HepG2 (cell line): Measurements from ENCODE around the gene PGC. TPM values are rescaled to one million over a fixed set of nuclear protein-coding genes. Genes with fewer than 3 reads are reported as not detected.
A peak's percentile ranks its signal among the peaks of the same experiment; 100 is the strongest.

ENCODE experiments used
- ARHGAP35 ChIP-seq: sonication (generic); formaldehyde crosslinking; IDR thresholded peaks from 2 replicates; pipeline ENCODE4 v1.9.0; 2022; ENCODE audit warnings: mild to moderate bottlenecking, inconsistent platforms, moderate library complexity, missing genetic modification reagents, borderline replicate concordance
- ARNT ChIP-seq: fragments of 450-650 bp; IDR thresholded peaks from 2 replicates; pipeline ENCODE4 v1.6.1; 2017
- BCLAF1 ChIP-seq: fragments of 450-650 bp; IDR thresholded peaks from 2 replicates; pipeline ENCODE4 v1.6.1; 2017; ENCODE audit warnings: mild to moderate bottlenecking
- FIP1L1 ChIP-seq: fragments of 200-400 bp; formaldehyde crosslinking; IDR thresholded peaks from 2 replicates; pipeline ENCODE4 v1.6.1; 2018; ENCODE audit warnings: low read depth, mild to moderate bottlenecking, low read length, moderate library complexity, borderline replicate concordance; ENCODE audit not compliant: insufficient read depth
- HNF1A ChIP-seq, 2 experiments: sonication (generic) in 1 of 2; formaldehyde crosslinking in 1 of 2; IDR thresholded peaks; 2 replicates each; pipeline versions ENCODE4 v1.4.0 to v1.6.1; 2016 to 2020; ENCODE audit warnings: borderline replicate concordance in 1 of 2, low read depth in 1 of 2, mild to moderate bottlenecking in 1 of 2, missing genetic modification reagents in 1 of 2
- MAF1 ChIP-seq: sonication (generic); formaldehyde crosslinking; IDR thresholded peaks from 2 replicates; pipeline ENCODE4 v1.5.0; 2020; ENCODE audit warnings: missing genetic modification reagents, borderline replicate concordance
- MBNL3 ChIP-seq: fragments of 250-450 bp; sonication (Bioruptor Pico); conservative IDR thresholded peaks from 2 replicates; pipeline ENCODE4 v1.8.0; 2022; ENCODE audit warnings: mild to moderate bottlenecking, inconsistent platforms
- MLLT10 ChIP-seq: sonication (generic); formaldehyde crosslinking; IDR thresholded peaks from 2 replicates; pipeline ENCODE4 v1.4.0; 2020; ENCODE audit warnings: missing genetic modification reagents
- MXD1 ChIP-seq: sonication (generic); formaldehyde crosslinking; IDR thresholded peaks from 2 replicates; pipeline ENCODE4 v1.4.0; 2020; ENCODE audit warnings: mild to moderate bottlenecking, missing genetic modification reagents
- NFRKB ChIP-seq: fragments of 450-650 bp; IDR thresholded peaks from 2 replicates; pipeline ENCODE4 v1.6.1; 2017
- PHF5A ChIP-seq: IDR thresholded peaks from one replicate; pipeline ENCODE4 v1.6.1; 2018; ENCODE audit warnings: low read depth, missing genetic modification reagents; ENCODE audit not compliant: unreplicated experiment
- RNF2 ChIP-seq: fragments of 450-650 bp; conservative IDR thresholded peaks from 2 replicates; pipeline ENCODE4 v1.6.1; 2016; ENCODE audit warnings: low read depth
- SRSF4 ChIP-seq: fragments of 200-400 bp; formaldehyde crosslinking; IDR thresholded peaks from one replicate; pipeline ENCODE4 v1.6.1; 2018; ENCODE audit warnings: mild to moderate bottlenecking, low read depth, low read length, moderate library complexity; ENCODE audit not compliant: poor library complexity, severe bottlenecking
- TBX3 ChIP-seq: fragments of 450-650 bp; IDR thresholded peaks from 2 replicates; pipeline ENCODE4 v1.6.1; 2017; ENCODE audit warnings: antibody characterized with exemption, mild to moderate bottlenecking, inconsistent platforms, borderline replicate concordance
- ZNF274 ChIP-seq: sonication (generic); formaldehyde crosslinking; IDR thresholded peaks from 2 replicates; pipeline ENCODE4 v1.5.1; 2020; ENCODE audit warnings: mild to moderate bottlenecking, missing genetic modification reagents
- ZNF629 ChIP-seq: sonication (generic); formaldehyde crosslinking; conservative IDR thresholded peaks from 2 replicates; pipeline ENCODE4 v1.5.0; 2020; ENCODE audit warnings: missing genetic modification reagents
- ZNF7 ChIP-seq: IDR thresholded peaks from 2 replicates; pipeline ENCODE4 v1.6.1; 2016; ENCODE audit warnings: missing biosample characterization, missing genetic modification reagents
- ZNF713 ChIP-seq: sonication (generic); formaldehyde crosslinking; IDR thresholded peaks from 2 replicates; pipeline ENCODE4 v1.4.0; 2020; ENCODE audit warnings: mild to moderate bottlenecking, missing genetic modification reagents
- ZNF788 ChIP-seq: sonication (generic); formaldehyde crosslinking; IDR thresholded peaks from 2 replicates; pipeline ENCODE4 v1.5.0; 2020; ENCODE audit warnings: mild to moderate bottlenecking, missing genetic modification reagents, borderline replicate concordance
- ZSCAN20 ChIP-seq: sonication (generic); formaldehyde crosslinking; IDR thresholded peaks from 2 replicates; pipeline ENCODE4 v1.4.0; 2020; ENCODE audit warnings: missing genetic modification reagents, mild to moderate bottlenecking, borderline replicate concordance
- polyA plus RNA-seq, 8 experiments: library from polyadenylated mRNA; depleted of rRNA in 3 of 8; stranded (reverse) in 7 of 8; unstranded in 1 of 8; fragments of >200 nt; fragmentation: Illumina TruSeq in 4 of 8; extraction: Trizol in 4 of 8; gene quantifications; 2 replicates each; pipeline versions ENCODE4 v1.2.1 to v1.2.3, GENCODE V29; 2011 to 2016; ENCODE audit warnings: low read depth in 4 of 8, missing spikeins in 1 of 8, mixed read lengths in 1 of 8; ENCODE audit not compliant: insufficient read depth in 1 of 8
- total RNA-seq, 5 experiments: library from RNA; depleted of rRNA; stranded (reverse); fragments of >200 nt; fragmentation: Illumina TruSeq; extraction: Trizol; gene quantifications; 2 replicates each; pipeline ENCODE4 v1.2.3, GENCODE V29; 2016; ENCODE audit warnings: low read depth in 1 of 5

Gene PGC
- total and polyA plus RNA-seq, 2 of the 13 experiments (the other 11 are each of a cell fraction or from before 2014, with no cell fraction given), result 426 to 502 TPM

- TF ChIP-seq ZNF629 (no peak), ZNF713 (no peak), TBX3 (no peak), RNF2 (no peak), ZNF274 (CRISPR knock-in tag) (no peak), PHF5A (CRISPR knock-in tag) (peak; percentile 51), NFRKB (no peak), MLLT10 (CRISPR knock-in tag) (no peak), BCLAF1 (no peak), HNF1A (IDR thresholded peaks at IDR 0.05; ENCODE audit: low read depth) (peak; percentile 27; the same call in 1 of the 2 replicates), HNF1A (CRISPR knock-in tag; IDR thresholded peaks at IDR 0.05; ENCODE audit: borderline replicate concordance) (peak; percentile 71; the same call in 1 of the 2 replicates), ZSCAN20 (no peak), MXD1 (CRISPR knock-in tag) (peak; percentile 32; the same call in 1 of the 2 replicates), ARNT (no peak), ZNF788 (CRISPR knock-in tag) (peak; percentile 76; the same call in 1 of the 2 replicates), SRSF4 (no peak), ARHGAP35 (no peak), MAF1 (CRISPR knock-in tag) (peak; percentile 43; the same call in 1 of the 2 replicates), FIP1L1 (no peak), MBNL3 (no peak), ZNF7 (no peak)
Observed at GRCh38 chr6:41735427-41736185, 11.6 kb downstream of the PGC start, which contains the start of gene TFEB (continued).
